ENCODE data around the gene ANKMY2.
A peak's percentile ranks its signal among the peaks of the same experiment; 100 is the strongest.
"Not testable (repeated sequence)": the region's sequence is repeated elsewhere in the genome, so short reads cannot be mapped to it uniquely, and the experiment has no call there.

ANKMY2 gene

DNA sequence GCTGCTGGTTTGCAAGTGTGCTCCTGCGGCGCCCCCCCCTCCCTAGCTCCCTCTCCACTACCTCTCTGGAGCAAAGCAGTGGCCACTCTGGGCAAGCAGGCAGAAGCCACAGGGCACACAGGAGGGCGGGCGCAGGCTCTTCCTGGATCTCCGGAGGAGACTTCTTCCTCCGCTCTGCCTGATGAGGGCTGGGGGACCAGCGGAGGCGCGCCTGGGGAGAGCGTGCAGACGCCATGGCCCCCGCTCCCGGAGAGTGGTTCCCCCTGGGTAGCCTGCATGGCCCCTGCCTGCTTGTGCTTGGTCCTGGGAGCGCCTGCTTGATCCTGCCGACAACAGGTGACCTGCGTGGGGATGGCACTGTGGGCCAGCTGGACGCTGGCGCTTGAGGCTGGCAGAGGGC is 29.0 kb downstream of the ANKMY2 start:
- no peak for DNase-seq

DNA sequence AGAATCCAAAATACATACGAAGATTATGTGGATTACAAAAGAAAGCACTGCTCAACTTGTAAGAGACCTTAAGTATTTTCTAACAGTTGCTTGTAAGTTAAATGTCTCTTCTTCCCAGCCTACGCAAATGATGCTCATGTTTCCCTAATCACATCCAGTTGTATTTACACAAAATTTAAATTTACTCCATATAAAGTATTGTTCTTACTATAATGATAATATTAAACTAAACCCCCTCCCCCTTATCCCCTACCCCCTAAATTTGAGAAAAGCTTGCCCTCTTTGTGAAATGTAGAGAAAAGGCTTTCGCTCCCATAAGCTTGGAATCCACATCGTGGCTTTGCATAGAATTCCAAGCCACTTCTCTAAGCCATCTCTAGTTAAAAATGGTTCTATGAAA is 29.4 kb downstream of the ANKMY2 start:
- no peak for DNase-seq

DNA sequence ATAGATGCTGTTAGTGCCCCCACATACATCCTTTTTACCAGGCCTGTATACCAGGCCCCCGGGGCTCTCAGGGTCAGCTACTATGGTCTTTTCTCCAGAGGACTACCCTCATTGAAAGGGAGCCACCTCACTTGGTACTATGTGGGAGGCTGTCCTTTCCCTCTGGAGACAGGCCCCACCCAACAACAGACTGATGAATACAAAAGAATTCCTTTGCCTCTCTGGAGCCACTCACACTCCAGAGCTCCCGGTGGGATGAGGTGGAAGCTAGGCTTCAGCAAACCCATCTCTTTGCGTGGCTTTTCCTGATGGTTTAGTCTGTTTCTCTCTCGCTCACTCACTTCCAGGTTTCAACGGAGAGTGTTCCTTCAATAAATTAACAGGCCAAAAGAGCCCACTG is 30.3 kb downstream of the ANKMY2 start:
- DNase-seq = no peak

GRCh38 chr7:16611711-16612110 is 33.8 kb downstream of the ANKMY2 start:
- DNase-seq = no peak

DNA sequence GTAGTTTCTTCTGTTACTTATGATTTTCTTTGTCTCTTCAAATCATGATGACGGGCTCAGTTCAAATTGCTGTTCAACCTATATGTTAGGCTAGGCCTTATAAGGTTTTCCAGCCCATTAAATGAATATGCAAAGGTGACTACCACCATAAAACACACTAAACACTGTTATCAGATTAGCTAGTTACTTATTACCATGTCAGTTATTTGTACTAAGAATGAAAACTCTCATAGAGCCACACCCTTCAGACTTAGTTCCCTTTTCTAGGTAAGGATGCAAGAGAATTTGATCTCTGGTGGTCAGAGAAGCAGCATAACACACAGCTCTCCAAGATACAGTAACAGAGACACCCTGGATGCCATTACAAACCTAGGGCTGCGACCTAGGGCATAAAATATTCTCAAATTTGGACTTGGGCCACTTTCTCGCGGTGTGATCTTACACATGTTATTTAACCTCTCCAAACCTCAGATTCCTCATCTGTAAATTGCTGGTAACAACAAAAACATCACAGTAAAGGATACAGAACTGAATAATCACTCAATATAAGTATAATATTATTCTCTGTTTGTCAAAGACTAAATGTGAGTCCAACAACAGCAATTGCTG is 35.6 kb downstream of the ANKMY2 start:
- DNase-seq = no peak

- DNase-seq = no peak
These were observed 38.9 kb downstream of the ANKMY2 start for GRCh38 chr7:16606704-16607103.

- no peak for DNase-seq
These were observed 41.5 kb downstream of the ANKMY2 start for GRCh38 chr7:16604054-16604453.

- DNase-seq = no peak
These were observed 41.9 kb downstream of the ANKMY2 start for GRCh38 chr7:16603633-16604032.

- DNase-seq = no peak
These were observed 45.7 kb downstream of the ANKMY2 start for GRCh38 chr7:16599860-16600259.

DNA sequence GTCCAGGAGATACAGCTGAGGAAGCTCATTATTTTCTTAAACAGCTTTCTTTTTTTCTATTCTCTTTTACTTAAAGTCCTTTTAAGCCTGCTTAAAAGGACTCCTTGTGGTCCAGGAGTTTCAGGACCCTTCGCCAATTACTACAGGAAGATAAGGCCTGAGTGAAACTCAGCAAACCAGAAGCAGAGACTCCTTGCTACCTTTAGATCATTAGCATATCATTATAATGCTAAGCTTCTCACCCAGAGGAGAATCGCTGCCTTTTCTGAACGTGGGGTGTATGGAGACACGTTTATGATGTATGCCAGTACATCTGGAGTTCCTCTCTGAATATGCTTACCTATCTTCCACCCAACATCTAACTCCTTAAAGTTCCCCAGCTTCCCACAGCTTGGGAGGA is 47.5 kb downstream of the ANKMY2 start:
- no peak for DNase-seq

- not testable (repeated sequence) for DNase-seq
These were observed 50.0 kb downstream of the ANKMY2 start for GRCh38 chr7:16595596-16595995.

- DNase-seq = no peak
These were observed 50.9 kb downstream of the ANKMY2 start for GRCh38 chr7:16594676-16595075.

DNA sequence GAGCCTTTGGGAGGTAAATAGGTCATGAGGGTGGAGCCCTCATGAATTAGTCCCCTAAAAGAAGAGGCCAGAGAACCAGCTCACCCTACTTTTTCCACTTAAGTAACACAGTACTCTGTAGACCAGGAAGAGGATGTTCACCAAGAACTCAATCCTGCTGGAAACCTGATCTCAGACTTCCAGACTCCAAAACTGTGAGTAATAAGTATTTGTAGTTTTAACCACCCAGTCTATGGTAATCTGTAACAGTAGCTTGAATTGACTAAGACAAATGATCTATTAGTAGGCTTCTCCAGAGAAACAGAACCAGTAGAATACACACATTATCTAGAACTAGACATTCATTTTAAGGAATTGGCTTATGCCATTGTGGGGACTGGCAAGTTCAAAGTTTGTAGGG is 51.5 kb downstream of the ANKMY2 start:
- no peak for DNase-seq

DNA sequence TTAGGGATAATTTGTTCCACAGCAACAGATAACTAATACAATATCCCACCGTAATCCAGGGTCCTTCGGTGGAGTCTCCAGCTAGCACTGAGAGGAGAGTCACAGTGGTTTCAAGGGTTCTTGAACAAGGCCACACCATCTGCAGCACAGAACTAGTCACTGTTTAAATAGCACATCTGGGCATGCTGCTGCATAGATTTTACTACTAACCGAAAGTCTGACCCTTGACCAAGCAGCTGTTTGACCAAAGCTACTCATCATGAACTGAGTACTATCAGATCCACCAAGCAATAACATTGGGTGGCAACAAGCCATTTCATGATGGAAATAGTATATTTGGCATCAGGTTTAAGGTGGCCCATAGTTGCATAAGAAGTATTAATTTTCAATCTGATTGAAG is 53.2 kb downstream of the ANKMY2 start:
- no peak for DNase-seq

DNA sequence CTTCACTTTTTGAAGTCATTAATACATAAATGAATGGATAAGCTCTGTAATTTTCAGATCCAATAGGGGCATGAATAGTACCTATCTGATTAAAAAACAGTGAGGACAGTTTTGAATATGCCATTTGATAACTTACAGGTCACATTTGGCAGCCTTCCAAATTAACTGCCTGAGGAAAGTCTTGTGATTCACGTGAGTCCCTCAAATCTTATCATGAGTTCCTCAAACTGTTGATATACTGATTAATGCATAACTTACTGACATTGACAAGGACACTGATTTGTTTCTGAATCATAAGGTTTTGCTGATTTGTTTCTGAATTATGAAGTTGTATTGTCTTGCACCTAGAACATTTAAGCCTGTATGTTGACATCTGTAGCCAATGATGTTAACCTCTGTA is 55.1 kb downstream of the ANKMY2 start:
- DNase-seq = no peak

DNA sequence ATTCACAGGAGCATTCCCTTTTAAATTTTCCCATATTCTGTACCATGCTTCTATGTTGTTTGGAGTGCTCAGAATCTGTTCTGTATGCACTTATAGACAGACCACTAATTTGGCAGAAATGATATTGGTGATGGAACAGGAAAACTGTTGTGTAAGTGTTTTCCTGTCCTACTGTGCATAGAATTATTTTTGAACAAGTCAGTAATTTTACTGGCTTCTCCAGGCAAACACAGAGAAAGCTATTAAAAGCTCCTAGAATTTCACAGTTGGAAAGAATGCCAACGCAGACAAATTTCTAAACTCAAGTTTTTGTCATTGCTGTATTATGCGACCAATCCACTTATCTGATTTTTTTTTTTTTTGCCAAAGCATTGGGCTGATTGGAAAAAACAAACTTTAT is 55.7 kb downstream of the ANKMY2 start:
- DNase-seq = no peak

DNA sequence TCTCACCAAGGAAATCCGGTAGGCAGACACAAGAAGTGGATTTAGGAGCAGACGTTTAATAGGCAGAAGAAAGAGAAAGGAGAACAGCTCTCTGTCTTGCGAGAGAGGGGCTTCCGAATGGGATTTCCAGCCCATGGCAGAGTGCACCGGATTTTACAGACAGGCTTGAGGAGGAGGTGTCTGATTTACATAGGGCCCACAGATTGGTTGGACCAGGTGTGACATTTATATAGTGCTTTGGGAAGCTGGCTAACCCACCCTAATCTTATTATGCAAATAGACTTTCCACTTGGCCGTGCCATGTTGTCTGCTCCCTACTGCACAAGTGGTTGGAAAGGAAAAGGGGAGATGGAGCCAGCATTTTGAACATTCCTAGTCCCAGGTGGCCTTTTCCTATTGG is 57.8 kb downstream of the ANKMY2 start:
- peak; percentile 48 for DNase-seq

DNA sequence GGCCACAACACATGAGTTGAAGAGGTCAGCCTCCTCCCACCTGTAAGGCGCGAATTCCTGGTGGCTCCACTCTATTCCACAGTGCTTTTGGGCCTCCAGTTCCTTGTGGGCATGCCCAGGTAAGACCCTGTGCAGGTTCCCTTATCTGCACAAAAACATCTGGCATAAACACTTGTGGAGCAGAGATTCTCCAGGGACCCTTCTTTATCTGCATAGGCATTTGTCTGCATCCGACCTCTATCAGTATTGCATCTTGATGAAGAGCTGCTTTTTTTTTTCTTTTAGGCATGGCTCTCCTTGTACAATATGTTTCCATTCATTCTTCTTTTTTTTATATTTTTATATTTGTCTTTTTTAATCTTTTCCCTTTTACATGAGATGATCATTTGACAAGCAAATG is 58.4 kb downstream of the ANKMY2 start:
- DNase-seq = no peak

DNA sequence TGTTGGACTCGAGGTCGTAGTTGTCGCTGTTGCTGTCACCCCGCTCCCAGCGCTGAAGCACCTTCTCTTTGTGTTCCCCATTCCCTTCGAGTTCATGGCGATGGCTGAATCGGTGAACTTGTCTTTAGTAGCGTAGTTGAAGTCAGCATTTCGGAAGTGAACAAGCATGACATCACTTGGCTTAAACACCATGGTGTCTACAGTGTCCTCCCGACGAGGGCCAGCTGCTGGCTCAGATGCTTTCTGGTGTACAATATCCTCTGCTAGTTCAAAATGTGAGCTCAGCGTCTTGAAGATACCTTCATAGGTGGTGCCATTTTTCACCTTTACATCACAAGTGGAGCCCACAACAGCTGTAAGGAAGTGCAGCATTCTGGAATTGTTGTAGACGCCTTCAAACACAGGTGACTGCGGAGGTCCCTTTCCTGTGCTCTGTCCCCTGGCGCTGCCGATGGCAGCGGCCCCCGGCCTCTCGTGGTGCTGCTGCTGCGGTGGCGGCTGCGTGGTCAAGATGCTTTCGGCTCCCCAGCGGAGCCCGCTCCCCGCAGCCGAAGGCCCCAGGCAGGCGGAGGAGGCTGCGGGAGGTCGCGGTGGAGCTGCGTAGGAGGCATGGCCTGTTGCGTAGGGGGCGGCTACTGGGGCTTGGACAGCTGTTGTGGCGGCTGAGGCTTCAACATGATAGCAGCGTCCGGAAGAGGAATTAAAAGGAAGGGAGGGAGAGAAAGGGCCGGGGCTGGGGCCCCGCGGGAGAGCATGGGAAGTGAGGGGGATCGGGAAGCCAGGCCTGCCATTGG is 59.3 kb downstream of the ANKMY2 start:
- no peak for DNase-seq

GRCh38 chr7:16585540-16585939 is 60.0 kb downstream of the ANKMY2 start:
- no peak for DNase-seq

- no peak for DNase-seq
These were observed 61.7 kb downstream of the ANKMY2 start for GRCh38 chr7:16583834-16584233.

DNA sequence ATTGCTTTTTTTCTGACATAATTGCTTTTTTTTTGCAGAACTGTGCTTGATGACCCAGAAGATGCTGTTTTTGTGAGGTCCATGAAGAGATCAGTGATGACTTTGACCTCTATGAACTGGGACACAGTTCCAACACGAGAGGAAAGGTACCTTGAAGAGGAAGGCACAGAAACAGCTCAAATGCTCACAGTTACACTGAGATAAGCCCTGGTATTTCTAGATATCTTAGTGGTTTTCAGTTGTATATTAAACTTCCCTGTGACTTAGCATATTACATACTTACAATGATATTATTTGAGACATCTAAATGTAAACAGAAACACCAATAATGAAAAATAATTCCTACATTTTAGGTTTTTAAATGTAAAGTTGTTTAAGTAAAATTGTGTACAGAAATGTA is 64.3 kb downstream of the ANKMY2 start:
- no peak for DNase-seq

GRCh38 chr7:16579216-16579615 is 66.3 kb downstream of the ANKMY2 start:
- DNase-seq = no peak

DNA sequence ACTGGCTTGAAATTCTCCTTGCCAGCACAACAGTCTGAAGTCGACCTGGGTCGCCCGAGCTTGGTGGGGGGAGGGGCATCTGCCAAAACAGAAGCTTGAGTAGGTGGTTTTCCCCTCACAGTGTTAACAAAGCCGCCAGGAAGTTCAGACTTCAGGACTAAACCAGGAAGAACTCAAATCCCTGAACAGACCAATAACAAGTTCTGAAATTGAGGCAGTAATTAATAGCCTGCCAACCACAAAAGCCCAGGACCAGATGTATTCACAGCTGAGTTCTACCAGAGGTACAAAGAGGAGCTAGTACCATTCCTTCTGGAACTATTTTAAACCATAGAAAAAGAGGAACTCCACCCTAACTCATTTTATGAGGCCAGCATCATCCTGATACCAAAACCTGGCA is 73.6 kb downstream of the ANKMY2 start:
- DNase-seq = no peak

GRCh38 chr7:16564909-16565426 is 80.6 kb downstream of the ANKMY2 start:
- DNase-seq = no peak

All from femur (tissue), 1 donor.